GM18873 (cell line): ENCODE measurements around the gene DIAPH1.
A peak's percentile ranks its signal among the peaks of the same experiment; 100 is the strongest.
"Not testable (repeated sequence)": the region's sequence is repeated elsewhere in the genome, so short reads cannot be mapped to it uniquely, and the experiment has no call there.

Experiments used
- ATAC-seq: cut with Tn5 transposase; IDR thresholded peaks from one replicate; pipeline ENCODE4 v1.9.1; 2021; ENCODE audit warnings: mild to moderate bottlenecking, moderate library complexity, moderate number of reproducible peaks; ENCODE audit not compliant: unreplicated experiment, low FRiP score

DIAPH1 gene

GRCh38 chr5:141615991-141616720, 2.6 kb downstream of the DIAPH1 start:
- no peak for ATAC-seq

GRCh38 chr5:141613344-141613743, 5.5 kb downstream of the DIAPH1 start:
- ATAC-seq, result no peak

- no peak for ATAC-seq
These were observed 7.5 kb downstream of the DIAPH1 start for GRCh38 chr5:141611289-141611688.

GRCh38 chr5:141609921-141610320, 8.9 kb downstream of the DIAPH1 start:
- ATAC-seq, result not testable (repeated sequence)

- ATAC-seq, result no peak
These were observed 9.8 kb downstream of the DIAPH1 start for GRCh38 chr5:141609044-141609443.

GRCh38 chr5:141608557-141608956, 10.2 kb downstream of the DIAPH1 start:
- ATAC-seq, result no peak

- no peak for ATAC-seq
These were observed 10.8 kb downstream of the DIAPH1 start for GRCh38 chr5:141608046-141608445.

- ATAC-seq, result peak; percentile 92
These were observed 13.1 kb downstream of the DIAPH1 start for GRCh38 chr5:141605523-141606277.

GRCh38 chr5:141603923-141604717, 14.7 kb downstream of the DIAPH1 start:
- ATAC-seq, result no peak

- ATAC-seq, result no peak
These were observed 16.2 kb downstream of the DIAPH1 start for GRCh38 chr5:141602606-141603005.

- no peak for ATAC-seq
These were observed 20.1 kb downstream of the DIAPH1 start for GRCh38 chr5:141598391-141599345.

GRCh38 chr5:141597814-141598213, 21.0 kb downstream of the DIAPH1 start:
- no peak for ATAC-seq

GRCh38 chr5:141597394-141597793, 21.4 kb downstream of the DIAPH1 start:
- no peak for ATAC-seq

- ATAC-seq, result no peak
These were observed 21.9 kb downstream of the DIAPH1 start for GRCh38 chr5:141596867-141597266.

GRCh38 chr5:141590127-141590526, 28.7 kb downstream of the DIAPH1 start:
- ATAC-seq, result no peak

- no peak for ATAC-seq
These were observed 32.6 kb downstream of the DIAPH1 start for GRCh38 chr5:141586246-141586645.

GRCh38 chr5:141585594-141585993, 33.2 kb downstream of the DIAPH1 start:
- no peak for ATAC-seq

- no peak for ATAC-seq
These were observed 44.7 kb downstream of the DIAPH1 start for GRCh38 chr5:141574122-141574510.

- no peak for ATAC-seq
These were observed 45.2 kb downstream of the DIAPH1 start for GRCh38 chr5:141573489-141574121.

- no peak for ATAC-seq
These were observed 48.1 kb downstream of the DIAPH1 start for GRCh38 chr5:141570655-141571054.
